IMR-90 (cell line): ENCODE data around the gene ANKRD9. TPM values are rescaled to one million over a fixed set of nuclear protein-coding genes. Genes with fewer than 3 reads are reported as not detected.

Experiments used
- ATAC-seq: fragments of 200-7000 bp; cut with Tn5 transposase; 2 replicates; pipeline ENCODE4 v1.9.1; 2020; ENCODE audit warnings: low read depth, mild to moderate bottlenecking, moderate library complexity
- BruUV-seq: library from RNA; stranded (reverse); fragments of 400-500 nt; replicated peaks from 2 replicates; lab custom pipeline; 2021; lab: Mats Ljungman, UMichigan
- CTCF ChIA-PET: fragments of 300-600 bp; formaldehyde crosslinking; extraction: SDS; loops from one replicate; lab custom pipeline; 2021; ENCODE audit warnings: antibody characterized with exemption; lab: Yijun Ruan, JAX
- POLR2A ChIA-PET: fragments of 300-600 bp; sonication (Branson Sonifier 250); formaldehyde crosslinking; loops from one replicate; lab custom pipeline; 2022; ENCODE audit warnings: antibody characterized with exemption; ENCODE audit not compliant: unreplicated experiment; lab: Charles Lee
- DNase-seq: peaks from one replicate; pipeline ENCODE4 v3.0.0; 2013
- H2AFZ ChIP-seq: replicated peaks from 2 replicates; pipeline ENCODE3; 2013; ENCODE audit warnings: low read length, mild to moderate bottlenecking; ENCODE audit not compliant: poor library complexity
- H2AK5ac ChIP-seq: 2 replicates; pipeline ENCODE4 v1.6.1; 2013; ENCODE audit warnings: low read depth, low read length, inconsistent platforms
- H2AK9ac ChIP-seq: replicated peaks from 2 replicates; pipeline ENCODE3; 2013; ENCODE audit warnings: mild to moderate bottlenecking, low read depth, low read length, moderate library complexity; ENCODE audit not compliant: poor library complexity
- H2BK120ac ChIP-seq: 2 replicates; pipeline ENCODE4 v1.6.1; 2013; ENCODE audit warnings: low read depth, low read length, inconsistent platforms
- H2BK15ac ChIP-seq: 3 replicates; pipeline ENCODE4 v1.6.1; 2013; ENCODE audit warnings: low read depth, low read length, inconsistent platforms
- H2BK20ac ChIP-seq: 2 replicates; pipeline ENCODE4 v1.6.1; 2013; ENCODE audit warnings: low read depth, mild to moderate bottlenecking, inconsistent platforms, low read length, moderate library complexity
- H2BK5ac ChIP-seq: 2 replicates; pipeline ENCODE4 v1.6.1; 2013; ENCODE audit warnings: mild to moderate bottlenecking, low read depth, low read length, inconsistent platforms; ENCODE audit not compliant: poor library complexity, severe bottlenecking
- H3K14ac ChIP-seq: replicated peaks from 2 replicates; pipeline ENCODE4 v1.6.1; 2013; ENCODE audit warnings: low read depth, low read length, inconsistent platforms
- H3K18ac ChIP-seq: 2 replicates; pipeline ENCODE4 v1.6.1; 2013; ENCODE audit warnings: low read depth, low read length, control low read depth
- H3K23ac ChIP-seq: 2 replicates; pipeline ENCODE4 v1.6.1; 2013; ENCODE audit warnings: low read depth, low read length, inconsistent platforms
- H3K27ac ChIP-seq: 2 replicates; pipeline ENCODE4 v1.5.1; 2013; ENCODE audit warnings: mild to moderate bottlenecking, control low read depth, low read length; ENCODE audit not compliant: insufficient read depth
- H3K27me3 ChIP-seq: 2 replicates; pipeline ENCODE4 v1.6.1; 2013; ENCODE audit warnings: low read length; ENCODE audit not compliant: control insufficient read depth, insufficient read depth
- H3K36me3 ChIP-seq: 2 replicates; pipeline ENCODE4 v1.6.1; 2013; ENCODE audit warnings: low read length, mixed read lengths; ENCODE audit not compliant: control insufficient read depth, insufficient read depth
- H3K4ac ChIP-seq: 2 replicates; pipeline ENCODE4 v1.6.1; 2013; ENCODE audit warnings: low read depth, low read length, inconsistent platforms
- H3K4me1 ChIP-seq: 2 replicates; pipeline ENCODE4 v1.6.1; 2013; ENCODE audit warnings: low read length, mixed read lengths; ENCODE audit not compliant: control insufficient read depth, insufficient read depth
- H3K4me2 ChIP-seq: 2 replicates; pipeline ENCODE4 v1.6.1; 2013; ENCODE audit warnings: low read depth, mild to moderate bottlenecking, control low read depth, low read length, moderate library complexity
- H3K4me3 ChIP-seq: 2 replicates; pipeline ENCODE4 v1.5.1; 2013; ENCODE audit warnings: low read depth, mild to moderate bottlenecking, control low read depth, low read length, moderate library complexity; ENCODE audit not compliant: insufficient read depth
- H3K56ac ChIP-seq: 2 replicates; pipeline ENCODE4 v1.6.1; 2013; ENCODE audit warnings: low read length, inconsistent platforms; ENCODE audit not compliant: insufficient read depth; ENCODE audit errors: extremely low read depth
- H3K79me1 ChIP-seq, 2 experiments: 2 replicates each; pipeline ENCODE4 v1.6.1; 2013; ENCODE audit warnings: low read length in 2 of 2, inconsistent platforms in 1 of 2, low read depth in 1 of 2
- H3K9ac ChIP-seq: 2 replicates; pipeline ENCODE4 v1.6.1; 2013; ENCODE audit warnings: low read depth, low read length, control low read depth
- H3K9me1 ChIP-seq: 2 replicates; pipeline ENCODE4 v1.6.1; 2013; ENCODE audit warnings: low read length, inconsistent platforms; ENCODE audit not compliant: insufficient read depth
- H3K9me3 ChIP-seq: 2 replicates; pipeline ENCODE4 v1.6.1; 2013; ENCODE audit warnings: low read length; ENCODE audit not compliant: control insufficient read depth, insufficient read depth
- H4K20me1 ChIP-seq: 2 replicates; pipeline ENCODE4 v1.6.1; 2013; ENCODE audit warnings: low read length, inconsistent platforms; ENCODE audit not compliant: insufficient read depth
- H4K5ac ChIP-seq: 2 replicates; pipeline ENCODE4 v1.6.1; 2013; ENCODE audit warnings: mild to moderate bottlenecking, low read depth, low read length, control low read depth
- H4K8ac ChIP-seq, 2 experiments: 2 replicates each; pipeline ENCODE4 v1.6.1; 2013; ENCODE audit warnings: low read depth in 2 of 2, low read length in 2 of 2, control low read depth in 1 of 2, inconsistent platforms in 1 of 2
- H4K91ac ChIP-seq: 2 replicates; pipeline ENCODE4 v1.6.1; 2013; ENCODE audit warnings: low read depth, low read length, inconsistent platforms; ENCODE audit not compliant: insufficient read depth
- POLR2A ChIP-seq: IDR thresholded peaks from 2 replicates; pipeline ENCODE4 v1.6.1; 2012; ENCODE audit warnings: mild to moderate bottlenecking, low read depth, low read length
- RFX5 ChIP-seq: IDR thresholded peaks from 2 replicates; pipeline ENCODE4 v1.8.0; 2012; ENCODE audit warnings: low read depth, mild to moderate bottlenecking, low read length, moderate library complexity
- SMC3 ChIP-seq: fragments of 150-350 bp; IDR thresholded peaks from 2 replicates; pipeline ENCODE4 v1.6.1; 2016; ENCODE audit warnings: low read depth, mild to moderate bottlenecking, antibody characterized with exemption, low read length, moderate library complexity
- WGBS, 2 experiments: methylation state at CpG; one replicate each; pipeline versions ENCODE4 v1.1.5 to v1.1.7; 2013; ENCODE audit warnings: missing lambda C conversion rate in 2 of 2; ENCODE audit not compliant: insufficient read length in 1 of 2; ENCODE audit errors: extremely low coverage in 2 of 2; 5-methylcytosine and 5-hydroxymethylcytosine counted together
- dilution Hi-C: fragments of 300-500 bp; cut with HindIII; formaldehyde crosslinking; loops from one replicate; pipeline ENCODE4 v1.14.3; 2018; ENCODE audit warnings: low sequenced_read_pairs; ENCODE audit not compliant: unreplicated experiment
- in situ Hi-C: fragments of 300-500 bp; cut with MboI; formaldehyde crosslinking; loops from 3 replicates; pipeline ENCODE4 v1.14.3; 2019; ENCODE audit warnings: low sequenced_read_pairs, inconsistent platforms, mixed read lengths
- intact Hi-C: fragments of 100-400 bp; cut with micrococcal nuclease; formaldehyde crosslinking; loops from 2 replicates; pipeline ENCODE4 v1.10.0; 2022
- polyA plus RNA-seq, 3 experiments: library from polyadenylated mRNA; depleted of rRNA; stranded (reverse); fragments of >200 nt; gene quantifications; 2 replicates each; pipeline ENCODE4 v1.2.3, GENCODE V29; 2012; ENCODE audit warnings: low replicate concordance in 1 of 3
- total RNA-seq: library from RNA; depleted of rRNA; stranded (reverse); fragments of >200 nt; gene quantifications from 2 replicates; pipeline ENCODE4 v1.2.3, GENCODE V29; 2012

The ANKRD9 gene
- total and polyA plus RNA-seq, 2 of the 4 experiments (the other 2 are of a cell fraction) = 3.9 to 15.7 TPM

DNA sequence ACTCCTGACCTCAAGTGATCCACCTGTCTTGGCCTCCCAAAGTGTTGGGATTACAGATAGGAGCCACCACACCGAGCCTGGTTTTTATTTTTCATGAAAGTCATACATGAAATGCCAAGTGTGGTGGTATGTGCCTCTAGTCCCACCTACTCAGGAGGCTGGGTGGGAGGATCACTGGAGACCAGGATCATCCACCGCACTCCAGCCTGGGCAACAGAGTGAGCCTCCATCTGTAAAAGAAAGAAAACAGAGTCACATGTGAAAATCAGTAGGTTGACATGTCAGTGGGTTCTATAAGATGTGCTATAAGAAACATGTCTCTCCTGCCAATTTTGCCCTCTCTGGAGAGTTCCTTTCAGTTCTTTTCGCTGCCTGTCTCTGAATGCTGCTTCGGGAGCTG lies 28.2 kb downstream of the ANKRD9 start:
- Histone ChIP-seq H4K5ac (no peak overlapping the region), H4K20me1 (no peaks in the 10 kb centered on the region; the same call in 1 of the 2 replicates), H3K4me1 (peaks cover 2% of the 10 kb centered on the region; the same call in 1 of the 2 replicates), H3K9ac (no peak overlapping the region), H3K4ac (no peak overlapping the region), H2AFZ (no peak overlapping the region), H2BK15ac (no peak overlapping the region), H3K79me1 (peaks cover 0 to 14% of the 10 kb centered on the region in 2 experiments; a peak in 1 of 4 replicates), H3K18ac (no peak overlapping the region), H2BK5ac (no peak overlapping the region), H3K4me2 (no peak overlapping the region), H3K27ac (no peak overlapping the region), H4K91ac (no peak overlapping the region), H2BK120ac (no peak overlapping the region), H4K8ac (no peak overlapping the region), H3K27me3 (no peaks in the 10 kb centered on the region), H3K23ac (no peak overlapping the region), H3K9me1 (peaks cover 4% of the 10 kb centered on the region; the same call in 1 of the 2 replicates), H2AK9ac (no peak overlapping the region), H3K36me3 (peaks cover 1% of the 10 kb centered on the region; the same call in 1 of the 2 replicates), H3K9me3 (no peaks in the 10 kb centered on the region), H3K56ac (no peak overlapping the region), H3K14ac (no peak overlapping the region), H3K4me3 (no peak overlapping the region), H2AK5ac (no peak overlapping the region), H2BK20ac (no peak overlapping the region)
- ATAC-seq (no peak), DNase-seq (no peak)
- dilution Hi-C loops (no loop called here), intact Hi-C loops (no loop called here), in situ Hi-C loops (no loop called here)
- TF ChIP-seq POLR2A = no peak
- no peak for TF ChIP-seq SMC3
- TF ChIP-seq RFX5 = no peak
- no CpG with 5 or more reads among the region's 4 CpGs for WGBS, 2 experiments
- no TSS peak for BruUV-seq
- ChIA-PET POLR2A (no interaction called here), CTCF (no interaction called here)
